DND-41 (cell line): Measurements from ENCODE around the gene IQCM.

Experiments used
- ATAC-seq: fragments of 200-7000 bp; cut with Tn5 transposase; 3 replicates; pipeline ENCODE4 v1.9.1; 2021; ENCODE audit warnings: low read depth; ENCODE audit not compliant: insufficient read depth
- DNase-seq: peaks from one replicate; pipeline ENCODE4 v3.0.0-alpha.2; 2020
- H2AFZ ChIP-seq: 2 replicates; pipeline ENCODE4 v1.6.0; 2012; ENCODE audit warnings: low read depth, low read length
- H3K27ac ChIP-seq: 2 replicates; pipeline ENCODE4 v1.5.1; 2012; ENCODE audit warnings: low read length, inconsistent platforms
- H3K27me3 ChIP-seq: fragments of 200-600 bp; sonication (generic); 2 replicates; pipeline ENCODE4 v1.6.0; 2012; ENCODE audit warnings: low read length, mild to moderate bottlenecking, inconsistent platforms; ENCODE audit not compliant: insufficient read depth, poor library complexity
- H3K36me3 ChIP-seq: 2 replicates; pipeline ENCODE4 v1.5.1; 2012; ENCODE audit warnings: low read length, inconsistent platforms; ENCODE audit not compliant: insufficient read depth
- H3K4me1 ChIP-seq: 2 replicates; pipeline ENCODE4 v1.5.1; 2012; ENCODE audit warnings: mild to moderate bottlenecking, low read length; ENCODE audit not compliant: insufficient read depth
- H3K4me2 ChIP-seq: 2 replicates; pipeline ENCODE4 v1.6.0; 2012; ENCODE audit warnings: mild to moderate bottlenecking, moderate library complexity, low read length, inconsistent platforms; ENCODE audit not compliant: insufficient read depth
- H3K4me3 ChIP-seq, 2 experiments: fragments of 200-600 bp in 1 of 2; shearing (Covaris generic) in 1 of 2; 2 replicates each; pipeline ENCODE4 v1.5.1; 2012 to 2016; ENCODE audit warnings: inconsistent platforms in 2 of 2, low read length in 2 of 2, mild to moderate bottlenecking in 2 of 2, low read depth in 1 of 2, moderate library complexity in 1 of 2
- H3K79me2 ChIP-seq: 2 replicates; pipeline ENCODE4 v1.6.0; 2012; ENCODE audit warnings: low read length, inconsistent platforms; ENCODE audit not compliant: insufficient read depth
- H3K9ac ChIP-seq: 2 replicates; pipeline ENCODE4 v1.6.0; 2012; ENCODE audit warnings: low read depth, mild to moderate bottlenecking, inconsistent platforms, low read length, moderate library complexity
- H3K9me3 ChIP-seq: 2 replicates; pipeline ENCODE4 v1.5.1; 2012; ENCODE audit warnings: low read length, moderate library complexity, mild to moderate bottlenecking, inconsistent platforms; ENCODE audit not compliant: insufficient read depth, severe bottlenecking
- H4K20me1 ChIP-seq: 2 replicates; pipeline ENCODE4 v1.6.0; 2012; ENCODE audit warnings: low read length; ENCODE audit not compliant: insufficient read depth
- EZH2 ChIP-seq: IDR thresholded peaks from 3 replicates; pipeline ENCODE4 v1.6.1; 2012; ENCODE audit warnings: borderline replicate concordance, low read depth, mild to moderate bottlenecking, moderate library complexity, low read length, inconsistent platforms; ENCODE audit not compliant: severe bottlenecking
- TF ChIP-seq, protein P1 (sequence below): IDR thresholded peaks from 2 replicates; pipeline ENCODE4 v1.5.1; 2012; ENCODE audit warnings: borderline replicate concordance, low read length, moderate library complexity, mild to moderate bottlenecking; ENCODE audit not compliant: poor library complexity, severe bottlenecking; ENCODE audit errors: extremely low read depth

The IQCM gene

GRCh38 chr4:149799546-149799945 is 16.1 kb downstream of the IQCM start:
- no peak for DNase-seq
- Histone ChIP-seq H3K27me3 (no peaks in the 10 kb centered on the region), H3K36me3 (no peaks in the 10 kb centered on the region), H4K20me1 (no peaks in the 10 kb centered on the region), H3K79me2 (no peaks in the 10 kb centered on the region), H3K27ac (no peak overlapping the region), H3K4me3 (no peak overlapping the region), H3K4me2 (no peak overlapping the region), H2AFZ (no peak overlapping the region), H3K9me3 (no peaks in the 10 kb centered on the region), H3K9ac (no peak overlapping the region), H3K4me1 (no peaks in the 10 kb centered on the region)
- no peak for ATAC-seq
- TF ChIP-seq, protein P1, sequence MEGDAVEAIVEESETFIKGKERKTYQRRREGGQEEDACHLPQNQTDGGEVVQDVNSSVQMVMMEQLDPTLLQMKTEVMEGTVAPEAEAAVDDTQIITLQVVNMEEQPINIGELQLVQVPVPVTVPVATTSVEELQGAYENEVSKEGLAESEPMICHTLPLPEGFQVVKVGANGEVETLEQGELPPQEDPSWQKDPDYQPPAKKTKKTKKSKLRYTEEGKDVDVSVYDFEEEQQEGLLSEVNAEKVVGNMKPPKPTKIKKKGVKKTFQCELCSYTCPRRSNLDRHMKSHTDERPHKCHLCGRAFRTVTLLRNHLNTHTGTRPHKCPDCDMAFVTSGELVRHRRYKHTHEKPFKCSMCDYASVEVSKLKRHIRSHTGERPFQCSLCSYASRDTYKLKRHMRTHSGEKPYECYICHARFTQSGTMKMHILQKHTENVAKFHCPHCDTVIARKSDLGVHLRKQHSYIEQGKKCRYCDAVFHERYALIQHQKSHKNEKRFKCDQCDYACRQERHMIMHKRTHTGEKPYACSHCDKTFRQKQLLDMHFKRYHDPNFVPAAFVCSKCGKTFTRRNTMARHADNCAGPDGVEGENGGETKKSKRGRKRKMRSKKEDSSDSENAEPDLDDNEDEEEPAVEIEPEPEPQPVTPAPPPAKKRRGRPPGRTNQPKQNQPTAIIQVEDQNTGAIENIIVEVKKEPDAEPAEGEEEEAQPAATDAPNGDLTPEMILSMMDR = no peak
- no peak for TF ChIP-seq EZH2

- no peaks in the 10 kb centered on the region for H3K27me3 ChIP-seq
- no peaks in the 10 kb centered on the region for H3K36me3 ChIP-seq
- DNase-seq (no peak), ATAC-seq (no peak)
- no peaks in the 10 kb centered on the region for H3K4me1 ChIP-seq
- no peaks in the 10 kb centered on the region for H3K79me2 ChIP-seq
- H3K4me2 ChIP-seq = no peak overlapping the region
- TF ChIP-seq, protein P1 = no peak
- no peak for TF ChIP-seq EZH2
- H3K4me3 ChIP-seq = no peak overlapping the region
- H3K27ac ChIP-seq = no peak overlapping the region
- no peaks in the 10 kb centered on the region for H3K9me3 ChIP-seq
- H4K20me1 ChIP-seq = no peaks in the 10 kb centered on the region
- H2AFZ ChIP-seq = no peak overlapping the region
- no peak overlapping the region for H3K9ac ChIP-seq
Observed at GRCh38 chr4:149796381-149796780, 19.3 kb downstream of the IQCM start.

GRCh38 chr4:149795256-149795655 is 20.4 kb downstream of the IQCM start:
- DNase-seq (no peak), ATAC-seq (no peak)
- Histone ChIP-seq H3K4me3 (no peak overlapping the region), H4K20me1 (no peaks in the 10 kb centered on the region), H2AFZ (no peak overlapping the region), H3K9ac (no peak overlapping the region), H3K79me2 (no peaks in the 10 kb centered on the region), H3K4me2 (no peak overlapping the region), H3K27me3 (no peaks in the 10 kb centered on the region), H3K4me1 (no peaks in the 10 kb centered on the region), H3K36me3 (no peaks in the 10 kb centered on the region), H3K9me3 (no peaks in the 10 kb centered on the region), H3K27ac (no peak overlapping the region)
- TF ChIP-seq EZH2 = no peak
- TF ChIP-seq, protein P1 = no peak

DNA sequence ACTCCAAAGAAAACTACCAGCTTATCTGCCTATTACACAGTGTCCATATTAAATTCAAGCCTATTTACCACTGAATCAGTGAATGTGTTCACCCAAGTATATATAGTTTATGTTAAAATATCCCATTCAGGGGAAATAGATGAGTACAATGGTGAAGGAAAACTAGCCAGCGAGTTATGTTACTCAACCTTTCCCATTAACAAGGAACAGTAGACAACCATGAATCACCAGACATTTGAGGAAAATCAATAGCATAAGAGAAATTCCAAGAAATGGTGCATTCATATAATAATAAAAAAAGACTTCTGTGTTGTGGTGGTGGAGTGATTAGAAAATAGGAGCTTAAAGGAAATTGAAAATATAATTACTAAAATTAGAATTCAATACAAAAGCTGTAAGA is 21.3 kb downstream of the IQCM start:
- Histone ChIP-seq H3K9ac (no peak overlapping the region), H3K27ac (no peak overlapping the region), H4K20me1 (no peaks in the 10 kb centered on the region), H3K4me3 (no peak overlapping the region), H2AFZ (no peak overlapping the region), H3K4me1 (no peaks in the 10 kb centered on the region), H3K27me3 (no peaks in the 10 kb centered on the region), H3K36me3 (no peaks in the 10 kb centered on the region), H3K79me2 (no peaks in the 10 kb centered on the region), H3K9me3 (no peaks in the 10 kb centered on the region), H3K4me2 (no peak overlapping the region)
- DNase-seq (no peak), ATAC-seq (no peak)
- TF ChIP-seq EZH2 = no peak
- TF ChIP-seq, protein P1 = no peak
